Epithelial cell of prostate (primary cell): Measurements from ENCODE around the gene KIF18A.
"Not testable (repeated sequence)": the region's sequence is repeated elsewhere in the genome, so short reads cannot be mapped to it uniquely, and the experiment has no call there.

Experiments
- DNase-seq: peaks from one replicate; pipeline ENCODE4 v3.0.0-alpha.2; 2011; ENCODE audit warnings: low read depth, low spot score
- H3K27ac ChIP-seq: fragments of 450-650 bp; 2 replicates; pipeline ENCODE4 v1.5.1; 2017; ENCODE audit warnings: mild to moderate bottlenecking

Gene KIF18A

DNA sequence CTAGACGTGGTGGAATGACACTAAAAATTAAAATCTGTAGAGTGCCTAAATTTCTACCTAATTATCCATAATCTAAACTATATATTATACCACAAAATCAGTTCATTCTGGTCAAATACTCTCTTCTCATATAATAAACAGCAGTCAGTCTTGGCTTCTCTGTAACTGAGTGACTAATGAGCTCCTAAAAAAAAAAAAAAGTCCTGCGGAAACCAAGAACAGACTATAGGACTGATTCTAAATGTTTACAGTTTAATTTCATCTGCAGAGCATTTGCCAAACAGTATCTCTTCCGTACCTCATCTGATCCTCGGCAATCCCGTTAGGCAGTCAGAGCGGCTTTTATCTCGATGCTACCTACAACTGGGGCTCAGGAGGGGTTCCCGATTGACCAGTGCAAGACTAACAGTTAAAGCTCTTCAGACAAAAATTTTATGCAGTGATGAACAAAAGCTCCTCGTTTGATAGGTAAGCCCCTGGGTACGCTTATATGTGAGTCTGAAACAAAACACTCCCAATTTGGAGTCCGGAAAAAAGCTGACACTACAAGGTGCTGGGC lies 686 bp downstream of the KIF18A start:
- no peak for DNase-seq
- H3K27ac ChIP-seq, result peak overlapping the region; percentile 75

DNA sequence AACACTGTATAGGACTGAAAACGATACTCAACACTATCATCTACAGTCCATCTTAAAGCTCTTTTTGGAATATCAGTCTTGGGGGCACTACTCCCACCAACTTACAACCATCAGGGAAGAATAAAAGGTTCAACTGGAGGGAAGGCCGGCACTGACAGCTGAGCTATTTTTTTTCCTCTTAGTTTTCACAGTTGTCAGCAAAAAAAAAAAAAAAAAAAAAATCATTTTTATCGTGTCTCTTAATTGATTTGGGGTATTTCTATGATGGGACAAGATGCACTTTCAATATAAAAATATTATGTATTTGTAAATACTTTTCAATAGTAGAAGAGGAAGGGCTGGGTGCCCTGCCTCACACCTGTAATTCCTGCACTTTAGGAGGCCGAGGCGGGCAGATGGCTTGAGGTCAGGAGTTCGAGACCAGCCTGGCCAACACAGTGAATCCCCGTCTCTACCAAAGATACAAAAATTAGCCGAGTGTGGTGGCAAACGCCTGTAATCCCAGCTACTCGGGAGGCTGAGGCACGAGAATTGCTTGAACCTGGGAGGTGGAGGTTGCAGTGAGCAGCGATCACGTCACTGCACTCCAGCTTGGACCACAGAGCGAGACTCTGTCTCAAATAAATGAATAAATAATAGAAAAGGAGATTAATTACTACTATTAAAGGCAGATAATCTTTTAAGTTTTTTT lies 1.5 kb downstream of the KIF18A start:
- H3K27ac ChIP-seq, result peak overlapping the region; percentile 75
- DNase-seq, result no peak

DNA sequence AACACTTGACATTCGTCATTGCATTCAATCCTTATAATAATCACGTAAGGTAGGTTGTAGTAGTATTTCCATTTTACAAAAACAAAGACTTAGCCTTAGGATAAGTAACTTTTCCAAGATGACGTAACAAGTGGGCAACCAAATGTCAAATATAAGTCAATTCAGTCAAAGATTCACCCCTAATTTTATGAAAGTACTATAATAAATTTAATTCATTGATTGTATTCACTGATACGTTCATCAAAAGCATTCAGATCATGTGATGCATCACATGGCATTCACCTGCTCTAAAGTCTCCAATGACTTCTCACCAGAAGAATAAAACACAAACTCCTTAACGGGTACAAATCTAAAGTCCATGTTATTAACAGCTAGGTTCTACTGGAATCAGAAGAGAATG lies 2.1 kb downstream of the KIF18A start:
- no peak overlapping the region for H3K27ac ChIP-seq
- DNase-seq, result no peak

DNA sequence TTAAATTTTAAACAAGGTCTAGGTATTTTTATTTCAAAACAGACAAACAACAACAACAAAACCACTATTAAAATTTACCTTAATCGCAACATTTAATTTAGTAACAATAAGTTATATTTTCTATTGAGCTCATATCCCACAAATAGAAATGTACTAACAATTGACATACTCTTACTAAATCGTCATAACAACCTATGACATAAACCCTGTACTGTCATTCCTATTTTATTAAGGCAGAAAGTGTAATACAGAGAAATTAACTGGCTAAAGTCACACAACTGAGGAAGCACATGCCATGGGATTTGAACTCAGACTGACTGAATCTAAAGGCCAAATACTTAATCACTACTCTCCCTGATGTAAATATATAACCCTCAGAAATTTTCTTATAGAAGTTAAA lies 3.0 kb downstream of the KIF18A start:
- no peak for DNase-seq
- H3K27ac ChIP-seq, result no peak overlapping the region

DNA sequence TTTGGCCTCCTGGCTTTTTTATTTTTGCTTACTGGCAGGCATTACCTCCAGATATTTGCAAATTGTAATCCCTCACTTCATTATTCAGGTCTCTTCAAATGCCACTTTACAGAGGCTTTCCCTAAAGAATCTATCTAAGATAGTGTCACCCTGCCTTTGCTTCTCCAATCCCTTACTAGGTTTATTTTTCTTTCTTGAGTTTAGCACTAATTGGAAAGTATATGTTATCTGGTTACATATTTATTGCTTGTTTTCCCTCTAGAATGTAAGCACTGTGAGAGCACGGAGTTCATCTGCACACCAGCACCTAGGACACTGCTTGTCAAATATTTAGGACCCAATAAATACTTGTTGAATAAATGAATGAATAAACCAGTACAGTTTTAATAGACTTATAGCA lies 3.5 kb downstream of the KIF18A start:
- H3K27ac ChIP-seq, result no peak overlapping the region
- DNase-seq, result no peak

DNA sequence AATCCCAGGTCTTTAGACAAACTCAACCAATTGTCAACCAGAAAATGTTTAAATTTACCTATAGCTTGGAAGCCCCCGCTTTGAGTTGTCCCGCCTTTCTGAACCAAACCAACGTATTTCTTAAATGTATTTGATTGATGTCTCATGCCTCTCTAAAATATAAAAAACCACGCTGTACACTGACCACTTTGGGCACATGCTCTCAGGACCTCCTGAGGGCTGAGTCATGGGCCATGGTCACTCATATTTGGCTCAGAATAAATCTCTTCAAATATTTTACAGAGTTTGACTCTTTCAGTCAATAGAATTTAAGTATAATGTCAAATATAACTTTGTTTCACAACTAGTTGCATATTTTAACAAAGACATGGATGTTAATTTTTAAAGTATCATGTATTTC lies 5.7 kb downstream of the KIF18A start:
- H3K27ac ChIP-seq, DNase-seq: not testable (repeated sequence)

DNA sequence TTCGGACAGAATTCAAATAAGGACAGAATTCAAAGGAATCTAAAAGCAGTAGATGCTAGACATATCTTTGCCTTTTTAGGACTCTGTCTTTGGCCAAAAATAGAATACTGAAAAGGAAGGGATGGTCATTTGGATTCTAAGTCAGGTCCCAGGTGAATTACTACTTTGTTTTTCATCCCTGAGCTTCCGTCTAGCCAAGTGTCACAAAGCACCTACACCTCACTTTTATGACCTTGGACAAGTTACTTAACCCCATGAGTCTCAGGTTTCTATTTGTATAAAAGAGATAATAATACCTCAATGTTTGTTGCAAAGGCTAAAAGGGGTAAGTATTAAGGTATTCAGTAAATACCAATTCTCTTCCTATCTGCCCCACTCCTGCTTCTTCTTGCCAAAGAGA lies 7.3 kb downstream of the KIF18A start:
- H3K27ac ChIP-seq, result no peak overlapping the region

DNA sequence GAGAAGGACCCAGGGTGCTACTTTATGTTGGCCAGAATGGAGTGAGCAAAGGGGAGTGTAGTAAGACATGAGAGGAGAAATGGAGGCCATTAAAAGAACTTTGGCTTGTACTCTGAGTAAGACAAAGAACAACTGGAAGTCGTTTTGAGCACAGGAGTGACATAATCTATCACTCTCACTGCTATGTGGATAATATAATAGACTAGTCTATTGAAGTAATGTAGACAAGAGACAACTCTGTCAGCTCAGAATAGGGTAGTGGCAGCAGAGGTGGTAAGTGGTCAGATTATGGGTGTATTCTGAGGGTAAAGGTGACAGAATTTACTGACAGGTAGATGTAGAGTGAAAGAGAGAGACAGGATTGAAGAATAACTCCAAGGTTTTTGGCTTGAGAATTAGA lies 8.2 kb downstream of the KIF18A start:
- no peak overlapping the region for H3K27ac ChIP-seq
- no peak for DNase-seq

More for the DNA sequence above, 7.3 kb downstream of the KIF18A start:
- DNase-seq, result no peak

DNA sequence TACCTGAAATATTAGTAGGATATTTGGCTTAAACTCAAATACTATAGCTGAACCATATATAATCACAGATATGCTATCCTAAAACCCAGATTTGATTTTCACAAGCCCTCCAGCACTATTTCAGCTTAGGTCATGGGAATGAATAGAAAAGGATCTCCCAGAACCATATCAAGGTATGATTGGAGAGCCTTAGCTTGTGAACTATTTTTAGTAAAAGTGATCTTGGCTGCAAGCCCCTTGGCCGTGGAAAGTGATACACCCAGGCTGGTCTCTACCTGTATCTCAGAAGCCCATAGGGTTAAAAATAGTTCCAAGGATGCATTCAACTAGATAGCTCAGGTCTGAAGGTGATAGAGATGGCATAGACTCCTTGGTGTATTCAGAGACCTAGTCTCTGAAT lies 9.7 kb downstream of the KIF18A start:
- DNase-seq, result no peak
- no peak overlapping the region for H3K27ac ChIP-seq

DNA sequence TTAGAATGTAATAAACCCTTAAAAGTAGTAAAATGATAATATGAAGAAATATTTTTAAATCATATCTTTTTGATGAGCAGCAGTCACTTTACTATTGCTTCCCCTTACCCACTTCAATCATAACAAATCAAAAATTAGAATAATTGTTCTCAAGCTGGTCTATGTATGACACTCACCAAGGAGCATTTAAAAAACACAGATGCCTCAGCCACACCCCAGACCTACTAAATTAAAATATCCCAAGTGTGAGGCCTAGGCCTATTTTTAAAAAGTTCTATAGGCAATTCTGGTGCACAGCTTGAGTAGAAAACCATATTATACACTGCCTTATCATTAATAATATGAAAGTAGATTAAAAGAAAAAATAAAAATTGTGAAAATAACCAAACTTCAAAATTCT lies 15.2 kb downstream of the KIF18A start:
- no peak overlapping the region for H3K27ac ChIP-seq
- DNase-seq, result no peak

DNA sequence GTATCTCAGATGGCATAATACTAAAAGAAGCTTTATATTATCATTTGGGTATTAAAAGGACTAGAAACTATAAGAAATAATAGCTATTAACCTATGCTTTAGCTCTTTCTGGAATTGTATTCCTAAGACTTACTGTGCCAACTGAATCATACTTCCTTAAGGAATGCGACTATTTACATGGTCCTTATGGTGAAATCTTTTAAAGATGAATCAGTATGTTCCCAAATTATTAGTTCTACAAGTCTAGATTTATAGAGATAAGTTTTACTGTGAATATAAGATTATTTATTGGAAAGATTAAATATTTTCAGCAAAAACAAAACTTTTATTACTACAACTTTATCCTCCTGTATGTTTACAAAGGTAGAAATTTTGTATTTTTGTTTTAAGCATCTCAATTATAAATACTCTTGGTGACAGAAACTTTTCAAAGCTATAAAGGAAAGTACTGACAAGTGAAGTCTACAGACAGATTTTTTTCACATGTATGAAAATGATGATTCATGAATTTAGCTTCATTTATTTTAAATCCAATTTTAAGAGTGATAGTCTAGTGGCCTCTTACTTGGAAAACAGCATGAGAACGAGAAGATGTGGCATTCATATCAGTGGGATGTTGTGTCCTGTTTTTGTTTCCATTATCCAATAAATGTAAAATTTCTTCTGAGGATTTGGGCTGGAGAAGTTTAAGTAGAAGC lies 17.8 kb downstream of the KIF18A start:
- no peak overlapping the region for H3K27ac ChIP-seq
- no peak for DNase-seq

DNA sequence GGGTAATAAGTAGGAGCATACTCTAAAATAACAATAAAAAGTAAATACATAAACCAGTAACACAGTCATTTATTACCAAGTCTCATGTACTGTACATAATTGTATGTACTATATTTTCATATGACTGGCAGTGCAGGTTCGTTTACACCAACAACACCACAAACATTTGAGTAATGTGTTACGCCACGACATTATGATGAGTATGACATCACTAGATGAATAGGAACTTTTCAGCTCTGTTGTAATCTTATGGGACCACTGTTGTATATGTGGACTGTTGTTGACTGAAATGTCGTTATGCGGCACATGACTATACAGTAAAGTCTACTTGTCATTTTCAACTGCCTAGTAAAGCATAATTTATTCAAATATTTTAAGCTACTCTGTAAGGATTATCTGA lies 18.6 kb downstream of the KIF18A start:
- no peak for DNase-seq
- H3K27ac ChIP-seq, result no peak overlapping the region

DNA sequence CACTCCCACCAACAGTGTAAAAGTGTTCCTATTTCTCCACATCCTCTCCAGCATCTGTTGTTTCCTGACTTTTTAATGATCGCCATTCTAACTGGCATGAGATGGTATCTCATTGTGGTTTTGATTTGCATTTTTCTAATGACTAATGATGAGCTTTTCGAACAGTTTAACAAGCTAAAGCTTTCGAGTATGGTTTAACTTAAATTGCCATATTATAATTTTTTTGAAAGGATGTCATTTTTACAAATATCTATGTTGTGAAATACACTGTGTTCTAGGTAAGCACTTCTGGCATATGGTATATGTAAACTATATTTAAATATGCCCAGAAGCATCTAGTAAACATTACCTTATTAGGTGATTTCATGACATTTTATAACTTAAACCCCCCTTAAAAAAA lies 20.3 kb downstream of the KIF18A start:
- DNase-seq, result not testable (repeated sequence)
- H3K27ac ChIP-seq, result peak overlapping the region; percentile 34

DNA sequence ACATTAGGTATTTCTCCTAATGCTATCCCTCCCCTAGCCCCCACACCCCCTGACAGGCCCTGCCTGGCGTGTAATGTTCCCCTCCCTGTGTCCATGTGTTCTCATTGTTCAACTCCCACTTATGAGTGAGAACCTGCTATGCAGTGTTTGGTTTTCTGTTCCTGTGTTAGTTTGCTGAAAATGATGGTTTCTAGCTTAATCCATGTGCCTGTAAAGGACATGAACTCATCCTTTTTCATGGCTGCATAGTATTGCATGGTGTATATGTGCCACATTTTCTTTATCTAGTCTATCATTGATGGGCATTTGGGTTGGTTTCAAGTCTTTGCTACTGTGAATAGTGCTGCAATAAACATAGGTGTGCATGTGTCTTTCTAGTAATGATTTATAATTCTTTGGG lies 20.8 kb downstream of the KIF18A start:
- H3K27ac ChIP-seq, result peak overlapping the region; percentile 34
- DNase-seq, result not testable (repeated sequence)

DNA sequence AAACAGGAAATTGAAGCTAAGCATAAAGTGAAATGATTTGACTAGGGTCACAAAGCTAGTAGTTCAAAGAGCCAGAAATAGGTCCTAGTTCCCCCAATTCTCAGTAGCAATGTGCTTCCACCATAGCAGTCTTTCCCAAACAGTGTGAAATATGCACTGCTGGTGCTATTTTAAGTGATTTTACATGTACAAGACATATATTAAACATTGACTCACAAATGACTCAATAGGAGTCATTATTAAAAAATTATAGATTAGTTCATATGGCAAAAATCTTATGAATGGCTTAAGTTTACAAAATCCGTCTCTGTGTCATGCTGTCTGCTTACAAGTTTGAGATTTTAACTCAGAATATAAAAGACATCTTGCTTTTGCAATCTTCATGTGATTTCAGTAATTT lies 21.4 kb downstream of the KIF18A start:
- peak overlapping the region; percentile 34 for H3K27ac ChIP-seq
- no peak for DNase-seq

DNA sequence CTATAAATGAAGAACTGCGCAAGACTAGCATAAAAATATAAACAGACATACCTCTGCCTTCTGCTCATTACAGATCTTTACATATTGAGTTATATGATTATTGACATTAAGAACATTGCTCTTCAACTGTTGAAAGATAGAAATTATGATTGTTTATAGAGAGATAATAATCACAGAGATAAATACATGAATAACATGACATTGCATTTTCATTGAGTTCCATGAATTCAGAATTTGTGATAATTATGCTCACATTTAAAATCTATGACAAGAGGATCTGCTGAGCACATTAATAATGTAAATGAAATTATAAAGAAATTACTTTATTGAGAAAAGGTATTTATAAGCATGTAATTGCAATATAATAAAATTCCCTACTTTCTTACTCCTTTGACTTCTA lies 24.8 kb downstream of the KIF18A start:
- DNase-seq, result no peak
- no peak overlapping the region for H3K27ac ChIP-seq

DNA sequence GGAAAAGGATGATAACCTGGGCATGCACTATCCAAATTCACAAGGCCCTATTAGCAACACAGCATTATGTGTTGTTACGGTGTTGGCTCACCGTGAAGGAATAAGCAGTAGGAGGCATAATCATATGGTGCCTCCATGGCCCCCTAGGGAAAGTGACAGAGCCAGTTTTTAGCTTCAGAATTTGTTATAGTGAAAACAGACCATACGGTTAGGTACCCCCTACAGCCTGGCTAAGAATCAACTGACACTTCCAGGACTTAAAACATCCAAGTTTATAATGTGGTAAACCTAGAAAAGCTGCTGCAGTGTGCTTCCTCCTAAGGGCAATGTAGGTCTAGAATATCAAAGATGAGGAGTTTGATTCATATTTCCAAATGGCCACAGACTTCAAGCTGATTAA lies 30.4 kb downstream of the KIF18A start:
- no peak for DNase-seq

DNA sequence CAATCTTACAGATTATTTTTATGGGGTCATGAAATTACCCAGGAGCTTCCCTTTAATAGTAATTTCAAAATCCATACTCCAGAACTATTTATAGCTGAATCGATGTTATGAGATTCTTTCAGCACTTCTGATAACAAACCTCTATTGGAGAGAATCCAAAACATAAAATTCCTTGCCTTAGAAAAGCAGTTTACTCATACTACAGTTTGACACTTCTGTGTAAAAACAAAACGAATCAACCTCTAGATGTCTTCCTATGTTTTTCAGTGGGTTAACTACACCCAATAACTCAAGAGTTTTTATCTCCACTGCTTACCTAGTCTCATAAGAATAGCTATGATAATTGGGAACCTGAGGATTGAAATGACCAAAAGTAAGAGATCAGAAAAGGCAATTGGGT lies 35.6 kb downstream of the KIF18A start:
- no peak overlapping the region for H3K27ac ChIP-seq
- no peak for DNase-seq

More for the DNA sequence above, 30.4 kb downstream of the KIF18A start:
- no peak overlapping the region for H3K27ac ChIP-seq

DNA sequence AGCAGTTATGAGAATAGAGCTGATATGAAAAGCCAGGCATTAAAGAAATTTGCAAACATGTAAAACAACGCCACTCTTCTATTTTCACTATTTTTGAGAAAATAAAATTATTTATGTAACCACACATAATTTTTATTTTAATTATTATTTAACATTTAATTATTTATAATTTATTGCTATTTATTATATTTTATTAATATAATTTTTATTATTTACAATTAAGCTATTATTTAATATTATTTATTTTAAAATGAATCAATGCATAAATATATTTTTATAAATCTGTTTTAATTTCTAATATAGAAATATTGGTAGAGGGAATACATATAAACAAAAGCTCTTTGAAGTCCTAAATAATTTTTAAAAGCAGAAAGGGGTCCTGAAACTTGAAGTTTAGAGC lies 36.7 kb downstream of the KIF18A start:
- H3K27ac ChIP-seq, result no peak overlapping the region
- no peak for DNase-seq

DNA sequence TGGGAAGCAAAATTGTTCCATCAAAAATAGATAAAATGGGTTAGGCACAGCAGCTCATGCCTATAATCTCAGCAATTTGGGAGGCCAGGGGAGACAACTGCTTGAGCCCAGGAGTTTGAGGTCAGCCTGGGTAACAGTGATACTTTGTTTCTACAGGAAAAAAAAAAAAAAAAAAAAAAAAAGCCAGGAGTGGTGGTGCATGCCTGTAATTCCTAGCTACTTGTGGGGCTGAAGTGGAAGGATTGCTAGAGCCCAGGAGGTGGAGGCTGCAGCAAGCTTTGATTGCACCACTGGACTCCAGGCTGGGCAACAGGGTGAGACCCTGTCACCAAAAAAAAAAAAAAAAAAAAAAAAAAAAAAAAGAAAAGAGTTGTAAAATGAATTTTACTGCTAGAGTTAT lies 49.6 kb downstream of the KIF18A start:
- H3K27ac ChIP-seq, result no peak overlapping the region
- DNase-seq, result no peak

DNA sequence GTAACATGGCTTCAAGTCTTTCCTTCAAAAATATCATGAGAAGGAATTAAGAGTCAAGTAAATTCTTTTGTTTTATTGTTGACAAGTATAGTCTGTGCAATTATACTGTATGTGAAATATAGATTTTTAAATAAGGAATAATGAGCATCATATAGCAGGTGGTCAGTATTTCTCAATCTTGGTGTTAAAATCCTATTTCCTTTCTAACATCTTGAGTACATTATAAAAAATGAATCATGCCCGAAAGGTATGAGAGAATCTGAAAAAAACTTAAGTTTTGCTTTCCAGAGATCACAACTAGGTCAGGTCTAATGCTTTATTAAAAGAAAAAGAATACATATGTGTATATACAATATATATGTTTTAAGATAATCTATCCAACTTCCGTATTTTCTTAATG lies 53.1 kb downstream of the KIF18A start:
- H3K27ac ChIP-seq, result no peak overlapping the region
- DNase-seq, result no peak
